Heart left ventricle (tissue), 16 donors: ENCODE results near the gene ST6GALNAC1. TPM values are rescaled to one million over a fixed set of nuclear protein-coding genes. Genes with fewer than 3 reads are reported as not detected.

Experiments
- ATAC-seq, 4 donors: fragments of 200-7000 bp; cut with Tn5 transposase; one replicate each; pipeline ENCODE4 v1.9.1; 2020 to 2022; ENCODE audit warnings: moderate library complexity in 4 of 4, mild to moderate bottlenecking in 3 of 4, moderate number of reproducible peaks in 1 of 4
- DNase-seq, 5 donors: peaks; one replicate each; pipeline ENCODE4 v3.0.0-alpha.2; 2020
- H3K27ac ChIP-seq, 12 donors: fragments of 200-600 bp; sonication (generic) in 4 of 12; one replicate each; pipeline versions ENCODE4 v1.5.0 to v1.8.0; 2016 to 2022; ENCODE audit warnings: mild to moderate bottlenecking in 2 of 12
- H3K27me3 ChIP-seq, 9 donors: fragments of 200-600 bp; sonication (generic) in 2 of 9; one replicate each; pipeline versions ENCODE4 v1.5.1 to v1.8.0; 2016 to 2022; ENCODE audit warnings: mild to moderate bottlenecking in 3 of 9
- H3K36me3 ChIP-seq, 9 donors: fragments of 200-600 bp; sonication (generic) in 2 of 9; one replicate each; pipeline versions ENCODE4 v1.5.0 to v1.8.0; 2018 to 2022; ENCODE audit warnings: mild to moderate bottlenecking in 2 of 9
- H3K4me1 ChIP-seq, 12 donors: fragments of 200-600 bp; sonication (generic) in 4 of 12; one replicate each; pipeline versions ENCODE4 v1.5.0 to v1.8.0; 2016 to 2022; ENCODE audit warnings: mild to moderate bottlenecking in 3 of 12
- H3K4me3 ChIP-seq, 12 donors: fragments of 200-600 bp; sonication (generic) in 4 of 12; one replicate each; pipeline versions ENCODE4 v1.5.0 to v1.8.0; 2017 to 2022; ENCODE audit warnings: mild to moderate bottlenecking in 9 of 12, moderate library complexity in 4 of 12
- H3K9me3 ChIP-seq, 12 donors: fragments of 200-600 bp; sonication (generic) in 4 of 12; one replicate each; pipeline versions ENCODE4 v1.5.0 to v1.8.0; 2016 to 2022; ENCODE audit warnings: mild to moderate bottlenecking in 1 of 12
- POLR2A ChIP-seq, 2 donors: fragments of 450-650 bp; IDR thresholded peaks; one replicate each; pipeline ENCODE4 v1.6.1; 2017; ENCODE audit warnings: antibody characterized with exemption in 2 of 2, mild to moderate bottlenecking in 2 of 2, moderate library complexity in 2 of 2
- WGBS, 4 donors: extraction: QIAGEN DNeasy Blood & Tissue Kit in 2 of 4; methylation state at CpG; one replicate each; pipeline versions ENCODE4 v1.1.5 to v1.1.7; 2013 to 2018; 5-methylcytosine and 5-hydroxymethylcytosine counted together
- intact Hi-C, 10 donors: fragments of 100-400 bp; cut with DNase I; formaldehyde crosslinking; loops; one replicate each; pipeline versions ENCODE4 v1.11.1 to v1.14.2; 2022
- polyA plus RNA-seq, 2 donors: library from polyadenylated mRNA; stranded (reverse); fragments of 200-250 nt; gene quantifications; one replicate each; pipeline ENCODE4 v1.2.3, GENCODE V29; 2013
- total RNA-seq, 9 donors: library from RNA; depleted of rRNA in 2 of 9; stranded (reverse); fragments of >200 nt in 2 of 9; fragmentation: NEBNext Ultra II Directional in 3 of 9; extraction: Animal tissue kit (Norgen Biotek cat#: 25700) in 3 of 9; gene quantifications; one replicate each; pipeline versions ENCODE4 v1.1.0 to v1.2.4, GENCODE V29; 2016 to 2023
- TF ChIP-seq, protein P1 (sequence below), 12 donors: fragments of 200-600 bp; sonication (generic) in 4 of 12; IDR thresholded peaks; one replicate each; pipeline versions ENCODE4 v1.5.0 to v1.8.0; 2018 to 2022; ENCODE audit warnings: antibody characterized with exemption in 12 of 12, mild to moderate bottlenecking in 5 of 12
- donor health status: ischemic (EF 13 %, LVEDD 7.1; RV severe dilation, severe dysfunction).
- donor health status: healthy with polysubstance abuse.
- donor health status: DM: no; HTN: yes; CAD: no.
- donor health status: DM: no; HTN: no; CAD: no.
- donor health status: ischemic (EF 25% LVEDD 6.9; RV normal size, moderate dysfunction).
- donor health status: ischemic (EF 25% LVEDD 5.7; RV mildly dilated, moderate dysfunction).
- donor health status: healthy.
- donor health status: DM: yes; HTN: yes; CAD: no.
- donor health status: ischemic (EF 35%, LVEDD 5.7; RV mildly dilated, moderate dysfunction).
- donor health status: nonischemic (EF 11% LVEDD 7.7; RV severe dilation, severe dysfunction).
- donor health status: DM: yes; HTN: yes; CAD: no.
- donor health status: PGD.
- donor health status: ischemic (EF 29% LVEDD 5.4; RV normal size, mild dysfunction).
- donor health status: nonischemic (EF 23%, LVEDD 6.1; RV moderate dilation, normal function).

ST6GALNAC1 gene
- total and polyA plus RNA-seq, 11 donors = 1.7 to 10.3 (median 3.5) TPM

DNA sequence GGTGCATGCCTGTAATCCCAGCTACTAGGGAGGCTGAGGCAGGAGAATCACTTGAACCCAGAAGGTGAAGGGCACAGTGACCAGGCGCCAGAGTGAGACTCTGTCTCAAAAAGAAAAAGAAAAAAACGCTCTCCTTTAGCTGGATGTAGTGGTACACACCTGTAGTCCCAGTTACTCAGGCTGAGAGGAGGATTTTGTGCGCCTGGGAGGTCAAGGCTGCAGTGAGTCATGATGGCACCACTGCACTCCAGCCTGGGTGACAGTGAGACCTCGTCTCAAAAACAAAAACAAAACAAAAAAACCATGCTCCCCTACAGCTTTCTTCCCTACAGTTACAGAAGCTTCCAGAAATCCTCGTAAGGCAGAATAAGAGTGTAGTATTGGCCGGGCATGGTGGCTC lies 33.1 kb upstream of the ST6GALNAC1 start:
- H3K4me1 ChIP-seq = peaks cover 3 to 20% (median 17%) of the 10 kb centered on the region in 12 donors
- H3K36me3 ChIP-seq = peaks cover 0 to 54% (median 29%) of the 10 kb centered on the region in 9 donors
- intact Hi-C loops = loop anchor here in 1 of 10 donors (5.0 kb wide), 1 partner anchor 36 kb away; the partner anchor contains the start of gene MXRA7
- no peaks in the 10 kb centered on the region for H3K27me3 ChIP-seq
- DNase-seq (no peak), ATAC-seq (no peak)
- WGBS, 4 donors = 92 to 96% (median 94%) methylated on average over 6 of the region's 6 CpGs
- H3K9me3 ChIP-seq = no peaks in the 10 kb centered on the region
- TF ChIP-seq, protein P1, sequence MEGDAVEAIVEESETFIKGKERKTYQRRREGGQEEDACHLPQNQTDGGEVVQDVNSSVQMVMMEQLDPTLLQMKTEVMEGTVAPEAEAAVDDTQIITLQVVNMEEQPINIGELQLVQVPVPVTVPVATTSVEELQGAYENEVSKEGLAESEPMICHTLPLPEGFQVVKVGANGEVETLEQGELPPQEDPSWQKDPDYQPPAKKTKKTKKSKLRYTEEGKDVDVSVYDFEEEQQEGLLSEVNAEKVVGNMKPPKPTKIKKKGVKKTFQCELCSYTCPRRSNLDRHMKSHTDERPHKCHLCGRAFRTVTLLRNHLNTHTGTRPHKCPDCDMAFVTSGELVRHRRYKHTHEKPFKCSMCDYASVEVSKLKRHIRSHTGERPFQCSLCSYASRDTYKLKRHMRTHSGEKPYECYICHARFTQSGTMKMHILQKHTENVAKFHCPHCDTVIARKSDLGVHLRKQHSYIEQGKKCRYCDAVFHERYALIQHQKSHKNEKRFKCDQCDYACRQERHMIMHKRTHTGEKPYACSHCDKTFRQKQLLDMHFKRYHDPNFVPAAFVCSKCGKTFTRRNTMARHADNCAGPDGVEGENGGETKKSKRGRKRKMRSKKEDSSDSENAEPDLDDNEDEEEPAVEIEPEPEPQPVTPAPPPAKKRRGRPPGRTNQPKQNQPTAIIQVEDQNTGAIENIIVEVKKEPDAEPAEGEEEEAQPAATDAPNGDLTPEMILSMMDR (IDR thresholded peaks at IDR 0.05) = no peak
- no peak for TF ChIP-seq POLR2A (IDR thresholded peaks at IDR 0.05)
- no peak overlapping the region for H3K4me3 ChIP-seq
- no peak overlapping the region for H3K27ac ChIP-seq

GRCh38 chr17:76675648-76676047 lies 32.1 kb upstream of the ST6GALNAC1 start:
- Histone ChIP-seq H3K4me1 (peaks cover 0 to 19% (median 14%) of the 10 kb centered on the region in 12 donors), H3K36me3 (peaks cover 0 to 48% (median 27%) of the 10 kb centered on the region in 9 donors), H3K27me3 (no peaks in the 10 kb centered on the region), H3K4me3 (no peak overlapping the region), H3K9me3 (no peaks in the 10 kb centered on the region), H3K27ac (no peak overlapping the region)
- DNase-seq (no peak), ATAC-seq (no peak)
- 89 to 97% (median 94%) methylated on average over 6 of the region's 6 CpGs for WGBS, 4 donors
- intact Hi-C loops = loop anchor here in 1 of 10 donors (5.0 kb wide), 1 partner anchor 37 kb away; the partner anchor contains the start of gene MXRA7
- TF ChIP-seq POLR2A (IDR thresholded peaks at IDR 0.05) = no peak
- TF ChIP-seq, protein P1 (IDR thresholded peaks at IDR 0.05) = no peak

GRCh38 chr17:76674600-76674999 lies 31.0 kb upstream of the ST6GALNAC1 start:
- Histone ChIP-seq H3K36me3 (peaks cover 0 to 41% (median 25%) of the 10 kb centered on the region in 9 donors), H3K4me3 (no peak overlapping the region), H3K4me1 (peaks cover 0 to 26% (median 14%) of the 10 kb centered on the region in 12 donors), H3K9me3 (no peaks in the 10 kb centered on the region), H3K27ac (no peak overlapping the region), H3K27me3 (no peaks in the 10 kb centered on the region)
- DNase-seq = no peak
- intact Hi-C loops = loop anchor here in 5 of 10 donors (5.0 kb wide), 2 partner anchors 38 to 117 kb away; partner anchors contain the start of gene MXRA7 (in 4 of the 5)
- TF ChIP-seq POLR2A (IDR thresholded peaks at IDR 0.05) = no peak
- TF ChIP-seq, protein P1 (IDR thresholded peaks at IDR 0.05) = no peak
- ATAC-seq = no peak
- 89 to 100% (median 96%) methylated on average over 1 to 5 of the region's 5 CpGs for WGBS, 4 donors

DNA sequence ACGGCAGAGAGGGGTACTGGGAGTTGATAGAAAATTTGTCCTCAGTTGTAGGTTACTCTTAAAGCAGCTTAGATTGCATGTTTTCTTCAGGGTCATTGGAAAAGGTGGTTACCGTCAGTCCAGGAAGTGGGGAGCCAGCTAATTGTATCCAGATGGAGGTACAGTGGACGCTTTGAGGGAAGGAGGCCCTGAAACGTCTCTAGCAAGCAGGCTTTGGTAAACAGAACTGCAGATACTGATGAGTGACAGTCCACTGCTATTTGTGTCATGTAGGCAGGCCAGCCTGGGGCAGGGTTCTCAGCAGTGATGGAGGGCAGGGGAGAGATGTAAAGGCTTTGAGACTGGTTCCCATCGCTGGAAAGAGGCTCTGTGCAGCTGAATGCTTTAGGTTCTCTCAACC lies 30.2 kb upstream of the ST6GALNAC1 start:
- 75 to 81% (median 77%) methylated on average over 5 of the region's 5 CpGs for WGBS, 4 donors
- Histone ChIP-seq H3K9me3 (no peaks in the 10 kb centered on the region), H3K27ac (peak overlapping the region in 1 of 12 donors; percentile 7), H3K4me3 (no peak overlapping the region), H3K4me1 (peaks cover 0 to 26% (median 14%) of the 10 kb centered on the region in 12 donors), H3K36me3 (peaks cover 0 to 34% (median 25%) of the 10 kb centered on the region in 9 donors), H3K27me3 (no peaks in the 10 kb centered on the region)
- intact Hi-C loops = loop anchor here in 5 of 10 donors (5.0 kb wide), 2 partner anchors 39 to 116 kb away; partner anchors contain the start of gene MXRA7 (in 4 of the 5)
- TF ChIP-seq, protein P1 (IDR thresholded peaks at IDR 0.05) = no peak
- TF ChIP-seq POLR2A (IDR thresholded peaks at IDR 0.05) = no peak
- DNase-seq (no peak), ATAC-seq (no peak)
